Activated naive CD4-positive, alpha-beta T cell treated with anti-CD3 and anti-CD28 coated beads, Interleukin-2, amount 50 U/mL, for 16 hours (primary cell): ENCODE data around the gene PCDHGA1.

Experiments used
- DNase-seq: peaks from one replicate; pipeline ENCODE4 v3.0.0-alpha.2; 2020

Gene PCDHGA1

GRCh38 chr5:141515946-141516671 is 185.8 kb downstream of the PCDHGA1 start:
- DNase-seq = no peak

- no peak for DNase-seq
Measured at GRCh38 chr5:141516672-141517025, 186.3 kb downstream of the PCDHGA1 start.

- DNase-seq = no peak
Measured at GRCh38 chr5:141517312-141517711, 187.0 kb downstream of the PCDHGA1 start.

GRCh38 chr5:141517880-141518617 is 187.7 kb downstream of the PCDHGA1 start:
- DNase-seq = no peak

DNA sequence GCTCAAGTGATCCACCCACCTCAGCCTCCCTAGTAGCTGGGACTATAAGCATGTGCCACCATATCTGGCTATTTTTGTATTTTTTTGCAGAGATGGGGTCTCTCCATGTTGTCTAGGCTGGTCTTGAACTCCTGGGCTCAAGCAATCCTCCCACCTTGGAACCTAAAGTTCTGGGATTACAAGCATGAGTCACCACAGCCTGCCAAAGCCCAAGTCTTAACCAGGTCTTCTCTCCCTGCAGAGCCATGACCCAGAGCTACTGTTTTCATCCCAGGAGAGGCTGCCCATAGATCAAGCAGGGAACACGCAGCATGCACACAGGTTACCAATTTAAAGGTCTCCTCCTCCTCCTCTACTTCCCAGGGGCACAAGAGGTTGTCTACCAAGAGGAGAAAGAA is 188.3 kb downstream of the PCDHGA1 start:
- no peak for DNase-seq

- no peak for DNase-seq
Measured at GRCh38 chr5:141519605-141520565, 189.6 kb downstream of the PCDHGA1 start.

DNA sequence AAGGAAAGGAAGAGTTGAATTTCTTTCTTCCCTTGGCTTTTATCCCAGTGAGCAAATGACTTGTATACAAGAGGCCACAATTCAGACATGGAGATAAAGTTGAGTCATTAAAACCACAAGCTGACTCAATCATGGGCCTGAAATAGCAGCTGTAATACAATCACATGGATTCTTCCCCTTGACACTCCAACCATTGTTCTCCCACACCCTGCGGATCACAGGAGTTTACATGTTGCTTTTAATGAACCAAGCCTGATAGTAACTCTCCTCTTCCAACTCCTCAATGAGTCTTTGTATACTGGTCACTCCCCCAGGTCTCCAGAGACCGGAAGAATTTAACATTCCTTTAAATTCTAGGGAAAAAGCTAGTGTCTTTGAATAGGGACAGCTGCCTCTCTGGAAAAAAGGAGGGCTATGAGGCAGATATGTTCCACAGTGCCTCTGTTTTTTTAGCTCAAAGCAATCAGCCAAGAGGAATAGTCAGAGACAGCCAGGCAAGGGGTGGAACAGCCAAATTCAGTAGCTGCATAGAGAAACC is 191.0 kb downstream of the PCDHGA1 start:
- no peak for DNase-seq

- no peak for DNase-seq
Measured at GRCh38 chr5:141522301-141522700, 192.0 kb downstream of the PCDHGA1 start.

DNA sequence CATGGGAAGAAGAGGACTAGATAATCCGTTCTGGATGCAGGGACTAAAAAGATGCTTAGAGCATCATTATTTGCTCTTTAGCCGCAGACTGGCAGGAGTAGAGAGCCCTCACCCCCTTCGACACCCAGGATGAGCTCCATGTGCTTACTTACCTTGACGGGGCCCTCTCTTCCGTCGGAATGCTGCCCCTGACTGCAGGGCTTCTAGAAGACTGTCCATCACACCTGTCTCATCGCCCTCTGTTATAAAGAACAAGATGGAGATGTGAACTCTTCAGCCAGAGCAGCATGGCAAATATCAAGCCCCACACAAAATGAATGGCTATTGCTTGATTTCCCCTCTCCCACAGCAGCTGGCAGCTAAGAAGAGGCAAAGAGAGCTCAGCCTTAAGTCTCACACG is 193.7 kb downstream of the PCDHGA1 start:
- DNase-seq = no peak

DNA sequence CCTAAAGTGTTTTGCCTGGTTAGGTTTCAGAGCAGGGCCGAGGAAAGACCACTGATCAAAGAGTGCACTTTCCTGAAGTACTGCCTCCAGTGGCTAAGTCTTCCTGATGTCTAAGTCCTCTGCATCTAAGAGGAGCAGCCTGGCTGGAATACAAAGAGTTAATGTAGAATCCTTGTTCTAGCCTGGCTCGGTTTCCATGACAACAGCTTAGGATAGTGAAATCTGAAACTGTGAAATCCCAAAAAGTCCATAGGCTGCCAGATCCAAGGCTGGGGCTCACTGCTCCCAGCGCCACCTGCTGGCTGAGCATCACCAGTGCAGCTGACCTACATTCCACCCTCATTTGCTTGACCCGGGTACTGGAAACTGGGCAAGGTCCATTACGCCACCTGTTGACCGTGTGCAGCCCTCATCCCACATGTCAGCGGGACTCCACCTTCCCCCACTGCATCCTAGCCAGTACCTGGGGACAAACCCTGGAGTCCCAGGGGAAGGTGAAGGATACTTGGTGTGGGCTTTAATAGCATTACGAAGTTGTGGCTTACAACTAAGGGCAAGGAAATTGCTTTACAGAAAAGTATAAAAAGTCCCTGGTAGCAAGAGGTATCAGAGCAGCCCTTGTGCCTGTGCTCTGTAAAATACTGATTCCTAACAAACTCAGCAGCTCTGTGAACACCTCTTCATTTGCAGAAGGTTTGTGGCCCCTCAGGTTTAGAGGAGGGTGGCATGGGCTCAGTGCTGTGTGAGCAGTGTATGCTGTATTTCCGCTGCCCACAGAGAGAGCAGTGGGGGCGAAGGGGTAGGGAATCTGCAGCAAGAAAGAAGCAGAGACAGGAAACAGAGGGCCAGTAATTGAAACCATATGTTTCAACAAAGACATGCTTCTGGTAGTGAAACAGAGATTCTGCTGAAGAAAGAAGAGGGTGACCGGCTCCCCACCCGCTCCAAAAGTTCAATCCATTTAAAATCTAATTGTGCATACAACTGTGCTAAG is 194.6 kb downstream of the PCDHGA1 start:
- peak; percentile 41 for DNase-seq

DNA sequence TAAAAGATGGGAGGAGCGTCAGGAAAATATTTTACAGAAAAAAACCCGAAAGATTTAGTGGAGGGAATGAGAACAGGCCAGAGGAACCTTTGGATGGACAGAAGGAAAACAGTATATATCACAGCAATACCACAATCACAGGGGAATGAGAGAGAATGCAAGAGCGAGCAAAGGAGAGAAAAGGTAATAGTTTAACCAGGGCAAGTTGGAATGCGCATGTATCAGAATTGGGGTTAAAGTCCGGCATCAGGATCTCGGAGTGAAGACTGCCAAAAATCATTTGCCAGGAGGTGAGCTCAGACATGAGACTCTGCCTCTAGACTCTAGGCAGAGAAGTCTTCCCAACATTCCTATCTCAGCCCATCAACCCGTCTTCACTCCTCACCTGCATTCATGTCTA is 195.3 kb downstream of the PCDHGA1 start:
- no peak for DNase-seq

- no peak for DNase-seq
Measured at GRCh38 chr5:141527426-141527825, 197.1 kb downstream of the PCDHGA1 start.

DNA sequence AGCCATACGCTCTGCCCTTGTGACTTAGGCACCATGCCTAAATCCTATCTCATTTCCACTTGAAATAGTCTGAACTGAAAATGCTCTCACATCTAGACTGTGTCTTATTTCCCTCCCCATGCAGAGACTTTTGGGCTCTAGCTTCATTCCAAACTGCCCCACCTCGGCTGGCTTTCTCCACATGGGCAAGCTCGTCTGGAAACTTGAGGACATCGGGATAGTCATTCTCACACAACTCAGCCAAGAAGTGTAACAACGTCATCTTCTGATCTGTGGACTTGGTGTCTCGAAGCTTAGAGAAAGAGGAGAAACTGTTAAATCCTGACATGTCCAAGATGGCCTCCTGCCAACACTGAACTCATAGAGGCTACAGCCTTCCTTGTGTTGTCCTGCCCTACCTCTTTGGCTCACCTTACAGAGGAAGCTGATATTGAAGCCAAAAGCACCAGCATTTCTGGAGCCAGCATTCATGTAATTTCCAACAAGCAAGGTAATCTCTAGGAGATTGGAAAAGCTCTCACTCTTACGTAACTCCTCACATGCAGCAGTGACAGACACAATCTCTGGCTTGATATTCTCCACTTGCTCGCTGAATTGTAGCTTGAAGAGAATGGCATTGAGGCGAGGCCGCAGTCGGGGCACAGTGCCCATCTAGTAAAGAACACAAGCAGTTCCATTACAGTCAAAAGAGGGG is 198.1 kb downstream of the PCDHGA1 start:
- DNase-seq = no peak

- no peak for DNase-seq
Measured at GRCh38 chr5:141529002-141529401, 198.7 kb downstream of the PCDHGA1 start.

DNA sequence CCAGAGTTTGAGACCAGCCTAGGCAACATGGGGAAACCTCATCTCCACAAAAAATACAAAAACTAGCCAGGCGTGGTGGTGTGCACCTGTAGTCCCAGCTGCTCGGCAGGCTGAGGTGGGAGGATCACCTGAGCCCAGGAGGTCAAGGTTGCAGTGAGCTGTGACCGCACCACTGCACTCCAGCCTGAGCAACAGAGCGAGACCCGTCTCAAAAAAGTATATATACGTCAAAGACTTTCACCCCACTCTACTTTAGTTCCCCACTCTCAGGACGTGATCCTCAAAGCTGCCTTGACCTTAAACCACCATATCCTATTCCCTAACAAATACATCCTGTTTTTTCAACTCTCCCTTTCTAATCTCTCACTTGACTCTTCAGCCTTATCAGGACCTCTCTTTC is 199.6 kb downstream of the PCDHGA1 start:
- DNase-seq = no peak

DNA sequence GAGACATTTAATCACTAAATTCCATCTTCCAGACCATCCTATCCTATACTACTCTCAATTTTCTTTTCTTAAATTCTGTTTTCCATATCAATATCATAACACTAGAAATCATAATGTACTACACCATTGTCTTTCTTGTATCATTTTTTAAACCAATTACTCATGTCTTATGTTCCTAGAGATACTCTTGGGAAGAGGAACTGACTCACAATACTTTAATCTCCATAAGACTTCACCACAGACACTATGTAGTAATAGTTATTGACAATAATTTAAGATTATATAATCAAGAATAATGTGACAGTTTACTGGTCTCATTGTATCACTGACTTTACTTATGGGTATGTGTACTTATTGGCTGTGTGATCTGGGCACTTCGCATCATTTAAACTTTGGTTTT is 202.4 kb downstream of the PCDHGA1 start:
- DNase-seq = no peak

- DNase-seq = no peak
Measured at GRCh38 chr5:141533897-141534296, 203.6 kb downstream of the PCDHGA1 start.

DNA sequence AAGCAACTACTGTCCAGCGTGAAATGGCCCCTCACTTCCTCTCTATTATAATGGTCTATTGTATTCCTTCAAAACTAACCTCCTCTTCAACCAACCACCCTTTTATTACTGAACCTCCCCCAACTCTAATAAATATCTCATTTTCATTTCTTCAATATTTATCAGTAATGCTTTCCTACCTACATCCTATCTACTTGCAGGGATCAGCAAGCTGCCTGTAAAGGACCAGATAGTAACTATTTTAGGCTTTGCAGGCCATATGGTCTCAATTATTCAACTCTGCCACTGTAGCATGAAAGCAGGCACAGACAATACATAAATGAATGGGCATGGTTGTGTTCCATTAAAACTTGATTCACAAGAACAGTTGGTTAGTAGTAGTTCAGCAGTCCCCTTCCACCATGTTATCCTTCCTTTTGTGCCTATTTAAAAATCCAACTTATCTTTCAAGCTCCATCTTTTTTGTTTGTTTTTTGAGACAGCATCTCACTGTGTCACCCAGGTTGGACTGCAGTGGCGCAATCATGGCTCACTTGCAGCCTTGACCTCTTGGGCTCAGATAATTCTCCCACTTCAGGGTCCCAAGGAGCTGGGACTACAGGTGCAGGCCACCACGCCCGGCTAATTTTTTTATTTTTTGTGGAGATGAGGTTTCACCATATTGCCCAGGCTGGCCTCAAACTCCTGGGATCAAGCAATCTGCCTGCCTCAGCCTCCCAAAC is 204.3 kb downstream of the PCDHGA1 start:
- DNase-seq = no peak

DNA sequence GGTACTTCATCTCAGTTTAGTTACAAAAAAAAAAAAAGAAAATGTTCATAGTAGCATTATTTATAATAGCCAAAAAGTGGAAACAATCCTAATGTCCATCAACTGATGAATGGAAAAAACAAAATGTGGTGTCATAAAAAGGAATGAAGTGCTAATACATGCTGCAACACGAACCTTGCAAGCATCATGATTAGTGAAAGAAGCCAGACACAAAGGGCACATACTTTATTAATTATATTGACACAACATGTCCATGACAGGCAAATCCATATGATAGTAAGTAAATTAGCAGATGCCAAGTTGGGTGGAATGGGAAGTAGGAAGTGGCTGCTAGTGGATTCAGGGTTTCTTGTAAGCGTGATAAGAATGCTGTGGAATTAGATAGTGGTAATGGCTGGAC is 212.7 kb downstream of the PCDHGA1 start:
- no peak for DNase-seq

DNA sequence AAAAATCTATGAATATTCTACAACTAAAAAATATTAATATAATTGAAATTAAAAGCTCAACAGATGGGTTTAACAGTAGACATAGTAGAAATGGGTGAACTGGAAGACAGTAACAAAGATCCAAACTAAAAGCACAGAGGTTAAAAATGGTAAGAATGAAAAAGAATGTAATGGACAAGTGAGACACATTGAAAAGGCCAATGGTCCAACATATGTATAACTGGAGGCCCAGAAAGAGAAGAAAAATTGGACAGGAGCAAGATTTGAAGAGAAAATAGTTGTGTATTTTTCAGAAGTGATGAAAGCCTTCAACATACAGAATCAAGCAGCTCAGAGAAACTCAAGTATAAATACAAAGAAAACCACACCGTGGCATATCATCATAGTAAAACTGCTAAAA is 217.2 kb downstream of the PCDHGA1 start:
- no peak for DNase-seq

DNA sequence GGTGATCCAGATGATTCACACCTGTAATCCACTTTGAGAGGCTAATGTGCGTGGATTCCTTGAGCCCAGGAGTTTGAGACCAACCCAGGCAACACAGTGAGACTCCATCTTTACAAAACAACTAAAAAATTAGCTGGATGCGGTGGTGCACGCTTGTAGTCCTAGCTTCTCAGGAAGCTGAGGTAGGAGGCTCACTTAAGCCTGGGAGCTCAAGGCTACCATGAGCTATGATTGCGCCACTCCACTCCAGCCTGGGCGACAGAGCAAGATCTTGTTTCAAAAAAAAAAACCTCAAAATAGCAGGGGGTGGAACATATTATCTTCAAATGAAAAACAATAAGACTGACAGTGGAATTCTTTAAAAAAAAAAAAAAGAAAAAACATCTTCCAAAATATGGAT is 217.6 kb downstream of the PCDHGA1 start:
- DNase-seq = no peak
